Adrenal gland (tissue), 12 donors: Measurements from ENCODE around the gene PTPN5. TPM values are rescaled to one million over a fixed set of nuclear protein-coding genes. Genes with fewer than 3 reads are reported as not detected.
A peak's percentile ranks its signal among the peaks of the same experiment; 100 is the strongest.

Source experiments
- DNase-seq, 7 donors: peaks; one replicate each; pipeline ENCODE4 v3.0.0-alpha.2; 2019 to 2020
- H3K27ac ChIP-seq, 5 donors: fragments of 200-600 bp; sonication (generic) in 4 of 5; 1 replicate in 3 of 5; 2 replicates in 2 of 5; pipeline versions ENCODE4 v1.5.1 to v1.8.0; 2016 to 2020; ENCODE audit warnings: mild to moderate bottlenecking in 1 of 5
- H3K27me3 ChIP-seq: fragments of 200-600 bp; 2 replicates; pipeline ENCODE4 v1.8.0; 2021
- H3K36me3 ChIP-seq, 2 donors: fragments of 200-600 bp; replicated peaks in 1 of 2; 1 replicate in 1 of 2; 2 replicates in 1 of 2; pipeline versions ENCODE4 v1.5.1 to v1.8.0; 2018 to 2022
- H3K4me1 ChIP-seq, 2 donors: fragments of 200-600 bp; replicated peaks in 1 of 2; 1 replicate in 1 of 2; 2 replicates in 1 of 2; pipeline versions ENCODE4 v1.5.1 to v1.8.0; 2018 to 2021
- H3K4me3 ChIP-seq, 4 donors: fragments of 200-600 bp; sonication (generic) in 3 of 4; one replicate each; pipeline ENCODE4 v1.5.1; 2016 to 2018
- H3K9me3 ChIP-seq, 3 donors: fragments of 200-600 bp; sonication (generic) in 1 of 3; replicated peaks in 1 of 3; 1 replicate in 2 of 3; 2 replicates in 1 of 3; pipeline versions ENCODE4 v1.5.1 to v1.8.0; 2016 to 2021
- POLR2A ChIP-seq, 2 donors: fragments of 450-650 bp; IDR thresholded peaks; one replicate each; pipeline ENCODE4 v1.6.1; 2017; ENCODE audit warnings: antibody characterized with exemption in 2 of 2, mild to moderate bottlenecking in 2 of 2, moderate library complexity in 1 of 2
- WGBS, 4 donors: extraction: QIAGEN DNeasy Blood & Tissue Kit in 2 of 4; methylation state at CpG; one replicate each; pipeline versions ENCODE4 v1.1.5 to v1.1.7; 2013 to 2017; 5-methylcytosine and 5-hydroxymethylcytosine counted together
- intact Hi-C, 2 donors: fragments of 100-400 bp; cut with DNase I; formaldehyde crosslinking; loops; one replicate each; pipeline versions ENCODE4 v1.14.1 to v1.15.0; 2022 to 2023
- polyA plus RNA-seq, 3 donors: library from polyadenylated mRNA; stranded (reverse); fragments of 200-250 nt in 2 of 3; fragments of 350-450 nt in 1 of 3; fragmentation: Illumina TruSeq in 1 of 3; extraction: RNeasy Lipid Tissue Mini Kit (QIAGEN cat#74804) in 1 of 3; gene quantifications; one replicate each; pipeline ENCODE4 v1.2.3, GENCODE V29; 2013 to 2014
- total RNA-seq, 9 donors: library from RNA; depleted of rRNA in 4 of 9; stranded (reverse); fragments of >200 nt in 4 of 9; fragments of 120-200 nt in 1 of 9; fragmentation: NEBNext Ultra II Directional in 1 of 9; extraction: Animal tissue kit (Norgen Biotek cat#: 25700) in 1 of 9; gene quantifications; one replicate each; pipeline versions ENCODE4 v1.1.0 to v1.2.4, GENCODE V29; 2013 to 2023
- TF ChIP-seq, protein P1 (sequence below), 6 experiments: fragments of 450-650 bp in 4 of 6; fragments of 200-600 bp in 2 of 6; sonication (generic) in 1 of 6; IDR thresholded peaks; 1 replicate in 5 of 6; 2 replicates in 1 of 6; pipeline versions ENCODE4 v1.5.1 to v1.8.0; 2016 to 2021; ENCODE audit warnings: antibody characterized with exemption in 6 of 6, mild to moderate bottlenecking in 2 of 6, moderate library complexity in 1 of 6
- donor health status: healthy with polysubstance abuse.
- donor health status: Bipolar disorder and iron deficiency.
- donor health status: DM: yes; HTN: yes; CAD: no.
- donor health status: DM: no; HTN: no; CAD: no.
- donor health status: DM: no; HTN: no; CAD: no.
- donor health status: DM: yes; HTN: yes; CAD: no.

Gene PTPN5
- total and polyA plus RNA-seq, 12 donors = 0.06 to 1.3 (median 0.28) TPM; not detected in 2

DNA sequence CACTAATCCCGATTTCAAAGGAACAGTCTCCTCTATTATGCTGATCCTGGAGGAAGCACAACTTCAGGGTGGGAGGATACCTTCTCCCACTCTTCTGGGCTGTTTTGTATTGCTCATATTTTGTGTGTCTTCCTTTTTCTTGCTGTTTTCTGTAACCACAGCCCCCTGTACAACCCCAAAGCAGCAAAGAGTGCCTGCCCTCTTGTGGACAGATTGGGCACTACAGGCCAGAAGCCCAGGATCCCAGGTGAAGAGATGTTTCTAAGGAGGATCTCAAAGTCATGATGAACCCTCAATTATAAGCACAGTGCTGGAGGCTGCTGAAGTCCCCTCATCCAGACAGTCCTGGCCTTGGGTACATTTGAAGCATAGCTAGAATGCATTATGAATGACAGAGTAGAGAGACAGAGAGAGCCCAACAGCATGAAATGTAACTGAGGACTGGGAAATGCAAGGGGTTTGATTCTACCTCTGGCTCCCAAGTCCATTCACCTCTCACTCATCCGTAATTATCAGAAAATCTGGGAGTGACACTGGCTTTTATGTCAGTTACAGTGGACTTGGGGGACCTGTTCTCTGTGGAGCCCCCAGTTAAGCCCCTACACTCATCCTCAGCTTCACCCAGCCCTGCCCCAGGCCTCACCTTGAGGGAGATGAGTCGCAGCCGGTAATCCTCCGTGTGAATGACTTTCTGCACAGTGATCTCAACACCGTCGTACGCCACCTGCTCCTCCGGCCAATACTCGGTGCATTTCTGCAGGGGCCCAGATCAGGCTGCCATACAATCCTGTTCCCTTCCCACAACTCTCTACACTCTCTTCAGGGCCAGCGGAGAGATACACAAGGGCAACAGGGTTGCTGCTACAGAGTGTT is 59.4 kb downstream of the PTPN5 start:
- H3K36me3 ChIP-seq = no peaks in the 10 kb centered on the region
- intact Hi-C loops = no loop called here
- H3K9me3 ChIP-seq = no peaks in the 10 kb centered on the region
- no peaks in the 10 kb centered on the region for H3K27me3 ChIP-seq
- no peaks in the 10 kb centered on the region for H3K4me1 ChIP-seq
- peak; percentile 31 to 86 (median 63) for DNase-seq
- 52 to 62% (median 55%) methylated on average over 11 of the region's 11 CpGs for WGBS, 4 donors
- no peak for TF ChIP-seq POLR2A (IDR thresholded peaks at IDR 0.05)
- TF ChIP-seq, protein P1, sequence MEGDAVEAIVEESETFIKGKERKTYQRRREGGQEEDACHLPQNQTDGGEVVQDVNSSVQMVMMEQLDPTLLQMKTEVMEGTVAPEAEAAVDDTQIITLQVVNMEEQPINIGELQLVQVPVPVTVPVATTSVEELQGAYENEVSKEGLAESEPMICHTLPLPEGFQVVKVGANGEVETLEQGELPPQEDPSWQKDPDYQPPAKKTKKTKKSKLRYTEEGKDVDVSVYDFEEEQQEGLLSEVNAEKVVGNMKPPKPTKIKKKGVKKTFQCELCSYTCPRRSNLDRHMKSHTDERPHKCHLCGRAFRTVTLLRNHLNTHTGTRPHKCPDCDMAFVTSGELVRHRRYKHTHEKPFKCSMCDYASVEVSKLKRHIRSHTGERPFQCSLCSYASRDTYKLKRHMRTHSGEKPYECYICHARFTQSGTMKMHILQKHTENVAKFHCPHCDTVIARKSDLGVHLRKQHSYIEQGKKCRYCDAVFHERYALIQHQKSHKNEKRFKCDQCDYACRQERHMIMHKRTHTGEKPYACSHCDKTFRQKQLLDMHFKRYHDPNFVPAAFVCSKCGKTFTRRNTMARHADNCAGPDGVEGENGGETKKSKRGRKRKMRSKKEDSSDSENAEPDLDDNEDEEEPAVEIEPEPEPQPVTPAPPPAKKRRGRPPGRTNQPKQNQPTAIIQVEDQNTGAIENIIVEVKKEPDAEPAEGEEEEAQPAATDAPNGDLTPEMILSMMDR (IDR thresholded peaks at IDR 0.05) = peak; percentile 85 to 98 (median 88)
- H3K4me3 ChIP-seq = no peak overlapping the region
- H3K27ac ChIP-seq = no peak overlapping the region

DNA sequence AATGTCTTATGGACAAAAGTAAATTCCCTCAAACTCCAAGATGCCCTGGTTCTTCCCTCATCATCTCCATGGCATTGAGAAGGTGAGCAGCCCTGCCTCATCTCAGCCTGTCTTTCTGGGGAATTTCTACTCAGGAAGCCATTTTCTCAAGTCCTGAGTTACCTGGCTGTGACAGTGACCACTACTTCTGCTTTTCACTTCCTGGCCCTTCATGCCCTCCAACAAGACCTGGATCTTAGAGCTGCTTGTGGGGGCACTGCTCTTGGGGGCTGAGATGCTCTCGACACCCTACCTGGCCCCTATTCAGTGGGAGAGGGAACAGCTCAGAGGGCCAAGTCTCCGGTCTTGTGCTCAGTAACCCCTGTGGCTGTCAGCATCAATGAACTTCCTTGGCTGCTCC is 60.2 kb downstream of the PTPN5 start:
- intact Hi-C loops = no loop called here
- no peak overlapping the region for H3K27ac ChIP-seq
- TF ChIP-seq, protein P1 (IDR thresholded peaks at IDR 0.05) = no peak
- no peak for TF ChIP-seq POLR2A (IDR thresholded peaks at IDR 0.05)
- no peaks in the 10 kb centered on the region for H3K4me1 ChIP-seq
- H3K27me3 ChIP-seq = no peaks in the 10 kb centered on the region
- H3K36me3 ChIP-seq = no peaks in the 10 kb centered on the region
- no peak for DNase-seq
- no peaks in the 10 kb centered on the region for H3K9me3 ChIP-seq
- no peak overlapping the region for H3K4me3 ChIP-seq
- WGBS, 4 donors = 75 to 89% (median 82%) methylated on average over 1 to 2 of the region's 2 CpGs

DNA sequence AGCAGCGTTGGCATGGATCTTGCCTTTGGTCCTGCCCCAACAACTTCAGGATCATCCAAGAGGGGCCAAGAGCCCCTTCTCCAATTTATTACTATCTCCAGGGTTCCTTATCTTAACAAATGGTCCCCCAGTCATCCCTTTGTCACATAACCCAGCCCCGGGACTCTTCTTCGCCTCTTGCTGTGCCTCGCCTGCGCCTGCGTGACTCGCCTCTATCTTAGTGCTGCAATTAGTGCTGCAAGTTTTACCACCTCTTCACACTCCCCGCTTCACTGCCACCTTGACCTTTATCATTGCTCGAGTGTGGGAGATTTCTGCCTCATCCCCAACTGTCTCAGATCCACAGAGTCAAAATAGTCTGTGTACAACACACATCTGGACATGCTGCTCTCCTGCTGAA is 61.6 kb downstream of the PTPN5 start:
- no peak for DNase-seq
- no peaks in the 10 kb centered on the region for H3K36me3 ChIP-seq
- H3K4me1 ChIP-seq = no peaks in the 10 kb centered on the region
- no peaks in the 10 kb centered on the region for H3K27me3 ChIP-seq
- no peak overlapping the region for H3K27ac ChIP-seq
- 84 to 88% (median 86%) methylated on average over 9 of the region's 9 CpGs for WGBS, 4 donors
- no peak overlapping the region for H3K4me3 ChIP-seq
- intact Hi-C loops = no loop called here
- H3K9me3 ChIP-seq = no peaks in the 10 kb centered on the region
- TF ChIP-seq POLR2A (IDR thresholded peaks at IDR 0.05) = no peak
- TF ChIP-seq, protein P1 (IDR thresholded peaks at IDR 0.05) = no peak

DNA sequence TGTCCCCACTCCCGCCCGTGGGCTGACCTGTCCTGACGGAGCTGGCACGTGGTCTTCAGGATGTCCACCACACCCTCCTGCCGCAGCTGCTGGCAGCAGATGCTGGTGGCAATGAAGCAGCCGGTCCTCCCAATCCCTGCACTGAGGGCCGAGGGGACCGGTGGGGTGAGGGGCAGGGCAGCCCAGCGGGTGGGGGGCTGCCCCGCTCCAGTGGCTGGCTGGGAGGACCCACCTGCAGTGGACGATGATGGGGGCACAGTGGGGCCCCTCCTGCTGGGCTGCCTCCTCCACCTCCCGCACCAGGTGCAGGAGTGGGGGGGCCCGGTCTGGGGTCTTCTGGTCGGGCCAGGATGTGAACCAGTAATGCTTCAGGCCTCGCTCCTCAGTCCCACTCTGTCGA is 62.2 kb downstream of the PTPN5 start:
- Histone ChIP-seq H3K9me3 (no peaks in the 10 kb centered on the region), H3K27me3 (no peaks in the 10 kb centered on the region), H3K27ac (no peak overlapping the region), H3K4me3 (no peak overlapping the region), H3K4me1 (no peaks in the 10 kb centered on the region), H3K36me3 (no peaks in the 10 kb centered on the region)
- WGBS, 4 donors = 87 to 91% (median 89%) methylated on average over 8 to 16 of the region's 16 CpGs
- DNase-seq = no peak
- TF ChIP-seq, protein P1 (IDR thresholded peaks at IDR 0.05) = no peak
- TF ChIP-seq POLR2A (IDR thresholded peaks at IDR 0.05) = no peak
- intact Hi-C loops = loop anchor here in 1 of 2 donors (10.0 kb wide), 1 partner anchor 185 kb away; no protein-coding TSS in a partner anchor
